HepG2 (cell line): ENCODE measurements around the gene BRAT1. TPM values are rescaled to one million over a fixed set of nuclear protein-coding genes. Genes with fewer than 3 reads are reported as not detected.

Experiments
- ATAC-seq: fragments of 200-7000 bp; cut with Tn5 transposase; 3 replicates; pipeline ENCODE4 v1.9.1; 2020; ENCODE audit warnings: mild to moderate bottlenecking, moderate library complexity
- BruUV-seq: library from RNA; stranded (reverse); fragments of 400-500 nt; replicated peaks from 2 replicates; lab custom pipeline; 2021; lab: Mats Ljungman, UMichigan
- CTCF ChIA-PET: fragments of 300-600 bp; formaldehyde crosslinking; extraction: SDS; loops from one replicate; lab custom pipeline; 2021; ENCODE audit warnings: low total read pairs, inconsistent platforms, low intra/inter-chr PET ratio; lab: Yijun Ruan, JAX
- POLR2A ChIA-PET: fragments of 350-600 bp; sonication (Branson Sonifier 250); formaldehyde crosslinking; loops from one replicate; lab custom pipeline; 2020; ENCODE audit warnings: antibody characterized with exemption, inconsistent platforms; lab: Yijun Ruan, JAX
- DNase-seq: peaks from one replicate; pipeline ENCODE4 v3.0.0-alpha.2; 2015; ENCODE audit warnings: low spot score
- FAIRE-seq: peaks from 3 replicates; lab custom pipeline; 2011; peaks lifted over from hg19 to GRCh38; lab: Jason Lieb, UNC
- H2AFZ ChIP-seq: one replicate; pipeline ENCODE4 v1.6.1; 2011; ENCODE audit warnings: low read length, inconsistent platforms
- H3K27ac ChIP-seq: fragments of 300-600 bp; 3 replicates; pipeline ENCODE4 v1.8.0; 2011; ENCODE audit warnings: mixed run types, mild to moderate bottlenecking, mixed read lengths, low read length, inconsistent platforms; ENCODE audit not compliant: insufficient read depth; ENCODE audit errors: extremely low read length
- H3K27me3 ChIP-seq, 2 experiments: fragments of 200-600 bp in 1 of 2; 2 replicates in 1 of 2; 3 replicates in 1 of 2; pipeline versions ENCODE4 v1.6.0 to v1.8.0; 2011; ENCODE audit warnings: low read length in 2 of 2, mild to moderate bottlenecking in 2 of 2, moderate library complexity in 2 of 2, inconsistent platforms in 1 of 2; ENCODE audit not compliant: insufficient read depth in 2 of 2, control insufficient read depth in 1 of 2
- H3K36me3 ChIP-seq, 2 experiments: fragments of 200-600 bp in 1 of 2; replicated peaks in 1 of 2; 2 replicates in 1 of 2; 3 replicates in 1 of 2; pipeline versions ENCODE4 v1.5.1 to v1.8.0; 2011; ENCODE audit warnings: low read length in 2 of 2, inconsistent platforms in 1 of 2; ENCODE audit not compliant: insufficient read depth in 2 of 2, control insufficient read depth in 1 of 2
- H3K4me1 ChIP-seq: 2 replicates; pipeline ENCODE4 v1.5.1; 2012; ENCODE audit warnings: low read length, inconsistent platforms; ENCODE audit not compliant: insufficient read depth
- H3K4me2 ChIP-seq: 2 replicates; pipeline ENCODE4 v1.6.0; 2011; ENCODE audit warnings: low read depth, low read length, inconsistent platforms
- H3K4me3 ChIP-seq, 3 experiments: fragments of 200-600 bp in 1 of 3; sonication (generic), shearing (Covaris generic) in 1 of 3; replicated peaks in 1 of 3; 2 replicates each; pipeline ENCODE4 v1.5.1; 2011 to 2016; ENCODE audit warnings: low read length in 3 of 3, inconsistent platforms in 2 of 3, low read depth in 2 of 3, mild to moderate bottlenecking in 2 of 3, control low read depth in 1 of 3, mixed read lengths in 1 of 3; ENCODE audit not compliant: insufficient read depth in 1 of 3
- H3K79me2 ChIP-seq: one replicate; pipeline ENCODE4 v1.6.1; 2011; ENCODE audit warnings: low read length, inconsistent platforms; ENCODE audit not compliant: insufficient read depth
- H3K9ac ChIP-seq: 2 replicates; pipeline ENCODE4 v1.6.0; 2011; ENCODE audit warnings: mild to moderate bottlenecking, low read depth, low read length, inconsistent platforms; ENCODE audit not compliant: insufficient read depth
- H3K9me3 ChIP-seq: 2 replicates; pipeline ENCODE4 v1.5.1; 2012; ENCODE audit warnings: mild to moderate bottlenecking, low read length
- H4K20me1 ChIP-seq: 2 replicates; pipeline ENCODE4 v1.6.0; 2011; ENCODE audit warnings: inconsistent platforms, mild to moderate bottlenecking, low read length, moderate library complexity; ENCODE audit not compliant: insufficient read depth
- FOXM1 ChIP-seq: sonication (generic); formaldehyde crosslinking; IDR thresholded peaks from 2 replicates; pipeline ENCODE4 v1.5.0; 2020; ENCODE audit warnings: missing genetic modification reagents
- KLF12 ChIP-seq: sonication (generic); formaldehyde crosslinking; IDR thresholded peaks from 2 replicates; pipeline ENCODE4 v1.4.0; 2020; ENCODE audit warnings: missing genetic modification reagents, borderline replicate concordance
- RNF2 ChIP-seq: fragments of 450-650 bp; conservative IDR thresholded peaks from 2 replicates; pipeline ENCODE4 v1.6.1; 2016; ENCODE audit warnings: low read depth
- SRSF1 ChIP-seq: fragments of 200-400 bp; formaldehyde crosslinking; optimal IDR thresholded peaks from 2 replicates; pipeline ENCODE3; 2017; ENCODE audit warnings: mild to moderate bottlenecking, low read depth, low read length, moderate library complexity
- ZNF337 ChIP-seq: sonication (generic); formaldehyde crosslinking; IDR thresholded peaks from 2 replicates; pipeline ENCODE4 v1.5.1; 2020; ENCODE audit warnings: missing genetic modification reagents, low read depth, mild to moderate bottlenecking, borderline replicate concordance
- ZSCAN5A ChIP-seq: sonication (generic); formaldehyde crosslinking; IDR thresholded peaks from 2 replicates; pipeline ENCODE4 v1.8.0; 2022; ENCODE audit warnings: mild to moderate bottlenecking, missing genetic modification reagents, borderline replicate concordance
- ZZZ3 ChIP-seq: sonication (generic); formaldehyde crosslinking; IDR thresholded peaks from 2 replicates; pipeline ENCODE4 v1.4.0; 2020; ENCODE audit warnings: missing genetic modification reagents, mild to moderate bottlenecking, borderline replicate concordance
- WGBS: methylation state at CpG from one replicate; pipeline ENCODE4 v1.1.6; 2017; ENCODE audit warnings: low lambda C conversion rate; 5-methylcytosine and 5-hydroxymethylcytosine counted together
- in situ Hi-C: cut with HindIII; loops from 2 replicates; pipeline ENCODE4 v1.10.0; 2017; ENCODE audit warnings: low pct_unique_long_range_greater_than_20kb; ENCODE audit not compliant: extremely low pct_ligation_motif_present
- intact Hi-C: fragments of 100-400 bp; cut with micrococcal nuclease; formaldehyde crosslinking; loops from one replicate; pipeline ENCODE4 v1.10.0; 2022; ENCODE audit not compliant: unreplicated experiment
- polyA plus RNA-seq, 8 experiments: library from polyadenylated mRNA; depleted of rRNA in 3 of 8; stranded (reverse) in 7 of 8; unstranded in 1 of 8; fragments of >200 nt; fragmentation: Illumina TruSeq in 4 of 8; extraction: Trizol in 4 of 8; gene quantifications; 2 replicates each; pipeline versions ENCODE4 v1.2.1 to v1.2.3, GENCODE V29; 2011 to 2016; ENCODE audit warnings: low read depth in 4 of 8, missing spikeins in 1 of 8, mixed read lengths in 1 of 8; ENCODE audit not compliant: insufficient read depth in 1 of 8
- total RNA-seq, 5 experiments: library from RNA; depleted of rRNA; stranded (reverse); fragments of >200 nt; fragmentation: Illumina TruSeq; extraction: Trizol; gene quantifications; 2 replicates each; pipeline ENCODE4 v1.2.3, GENCODE V29; 2016; ENCODE audit warnings: low read depth in 1 of 5
- TF ChIP-seq, protein P1 (sequence below): sonication (generic); formaldehyde crosslinking; IDR thresholded peaks from 2 replicates; pipeline ENCODE4 v1.4.0; 2020; ENCODE audit warnings: missing genetic modification reagents
- TF ChIP-seq, protein P2 (sequence below): sonication (generic); formaldehyde crosslinking; IDR thresholded peaks from 2 replicates; pipeline ENCODE4 v1.5.0; 2020; ENCODE audit warnings: missing genetic modification reagents, mild to moderate bottlenecking, borderline replicate concordance

BRAT1 gene
- total and polyA plus RNA-seq, 2 of the 13 experiments (the other 11 are each of a cell fraction or from before 2014, with no cell fraction given), result 10.2 to 20.3 TPM

DNA sequence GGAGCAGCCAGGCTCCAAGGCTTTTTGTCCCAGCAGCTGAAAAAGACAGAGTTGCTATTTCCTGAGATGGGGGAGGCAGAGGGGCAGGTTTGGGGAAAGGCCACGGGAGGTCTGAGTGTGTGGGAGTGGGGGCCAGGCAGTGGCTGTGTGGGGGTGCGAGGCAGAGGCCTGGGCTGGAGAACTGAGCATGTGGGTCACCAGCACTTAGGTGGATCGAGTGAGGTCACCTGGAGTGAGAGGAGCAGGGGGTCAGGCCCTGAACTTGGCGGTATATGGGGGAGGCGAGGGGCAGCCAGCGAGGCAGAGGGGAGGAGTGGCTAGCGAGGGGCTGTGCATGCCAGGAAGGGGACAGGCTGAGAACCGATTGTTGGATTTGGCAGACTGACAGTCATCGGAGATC lies 31.8 kb upstream of the BRAT1 start (continued):
- no peak for TF ChIP-seq ZNF337 (CRISPR knock-in tag)
- no peak for TF ChIP-seq KLF12 (CRISPR knock-in tag)
- TF ChIP-seq ZSCAN5A (CRISPR knock-in tag), result no peak
- TF ChIP-seq, protein P1, sequence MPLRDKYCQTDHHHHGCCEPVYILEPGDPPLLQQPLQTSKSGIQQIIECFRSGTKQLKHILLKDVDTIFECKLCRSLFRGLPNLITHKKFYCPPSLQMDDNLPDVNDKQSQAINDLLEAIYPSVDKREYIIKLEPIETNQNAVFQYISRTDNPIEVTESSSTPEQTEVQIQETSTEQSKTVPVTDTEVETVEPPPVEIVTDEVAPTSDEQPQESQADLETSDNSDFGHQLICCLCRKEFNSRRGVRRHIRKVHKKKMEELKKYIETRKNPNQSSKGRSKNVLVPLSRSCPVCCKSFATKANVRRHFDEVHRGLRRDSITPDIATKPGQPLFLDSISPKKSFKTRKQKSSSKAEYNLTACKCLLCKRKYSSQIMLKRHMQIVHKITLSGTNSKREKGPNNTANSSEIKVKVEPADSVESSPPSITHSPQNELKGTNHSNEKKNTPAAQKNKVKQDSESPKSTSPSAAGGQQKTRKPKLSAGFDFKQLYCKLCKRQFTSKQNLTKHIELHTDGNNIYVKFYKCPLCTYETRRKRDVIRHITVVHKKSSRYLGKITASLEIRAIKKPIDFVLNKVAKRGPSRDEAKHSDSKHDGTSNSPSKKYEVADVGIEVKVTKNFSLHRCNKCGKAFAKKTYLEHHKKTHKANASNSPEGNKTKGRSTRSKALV (CRISPR knock-in tag), result no peak

DNA sequence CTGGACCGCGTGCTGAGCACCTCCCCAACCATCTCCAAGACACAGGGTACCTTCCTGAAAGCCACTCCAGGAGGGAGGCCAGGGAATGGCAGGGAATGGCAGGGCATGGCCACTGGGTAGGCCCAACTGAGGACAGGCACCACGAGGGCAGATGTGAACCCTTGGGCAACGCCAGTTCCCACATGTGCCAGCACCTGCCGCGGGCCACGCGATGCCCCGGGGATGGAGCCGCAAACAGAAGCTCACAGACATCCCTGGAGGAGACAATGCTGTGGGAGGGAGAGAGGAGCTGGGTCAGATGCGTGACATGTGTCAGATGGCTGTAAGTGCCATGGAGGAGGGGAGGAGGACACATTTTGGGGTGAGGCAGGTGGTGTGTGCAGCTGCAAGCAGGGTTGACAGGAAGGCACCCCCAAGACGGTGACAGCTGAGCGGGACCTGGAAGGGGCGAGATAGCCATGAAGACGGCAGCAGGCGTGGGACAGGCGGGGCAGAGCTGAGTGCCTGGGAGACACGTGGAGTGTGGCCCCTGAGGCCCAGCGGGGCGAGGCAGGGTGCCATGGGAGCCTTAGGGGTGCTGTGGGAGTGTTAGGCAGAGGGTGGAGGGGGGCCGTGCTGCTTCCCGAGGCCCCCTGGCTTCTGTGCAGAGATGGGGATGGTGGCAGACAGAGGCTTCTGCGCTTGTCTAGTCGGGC lies 31.1 kb upstream of the BRAT1 start:
- Histone ChIP-seq H3K36me3 (no peaks in the 10 kb centered on the region), H3K9me3 (no peaks in the 10 kb centered on the region), H3K27me3 (no peaks in the 10 kb centered on the region), H3K4me1 (no peaks in the 10 kb centered on the region), H4K20me1 (no peaks in the 10 kb centered on the region), H3K79me2 (no peaks in the 10 kb centered on the region), H3K9ac (no peak overlapping the region), H3K27ac (no peak overlapping the region), H3K4me3 (no peak overlapping the region), H2AFZ (no peak overlapping the region), H3K4me2 (no peak overlapping the region)
- FAIRE-seq (no peak), DNase-seq (no peak), ATAC-seq (no peak)
- POLR2A ChIA-PET, result no interaction called here
- CTCF ChIA-PET, result no interaction called here
- TF ChIP-seq ZZZ3 (CRISPR knock-in tag), result no peak
- no peak for TF ChIP-seq FOXM1 (CRISPR knock-in tag)
- TF ChIP-seq RNF2, result no peak
- TF ChIP-seq SRSF1, result no peak
- TF ChIP-seq, protein P2, sequence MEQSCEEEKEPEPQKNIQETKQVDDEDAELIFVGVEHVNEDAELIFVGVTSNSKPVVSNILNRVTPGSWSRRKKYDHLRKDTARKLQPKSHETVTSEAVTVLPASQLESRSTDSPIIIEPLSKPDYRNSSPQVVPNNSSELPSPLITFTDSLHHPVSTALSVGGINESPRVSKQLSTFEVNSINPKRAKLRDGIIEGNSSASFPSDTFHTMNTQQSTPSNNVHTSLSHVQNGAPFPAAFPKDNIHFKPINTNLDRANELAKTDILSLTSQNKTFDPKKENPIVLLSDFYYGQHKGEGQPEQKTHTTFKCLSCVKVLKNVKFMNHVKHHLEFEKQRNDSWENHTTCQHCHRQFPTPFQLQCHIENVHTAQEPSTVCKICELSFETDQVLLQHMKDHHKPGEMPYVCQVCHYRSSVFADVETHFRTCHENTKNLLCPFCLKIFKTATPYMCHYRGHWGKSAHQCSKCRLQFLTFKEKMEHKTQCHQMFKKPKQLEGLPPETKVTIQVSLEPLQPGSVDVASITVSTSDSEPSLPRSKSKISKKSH (CRISPR knock-in tag), result 0 out of 2 replicates have a peak, but pooled peaks have one; percentile 22
- in situ Hi-C loops (no loop called here), intact Hi-C loops (no loop called here)
- 88% methylated on average over 19 of the region's 24 CpGs for WGBS
- BruUV-seq, result no TSS peak
